ENCODE measurements around the gene LHFPL3. TPM values are rescaled to one million over a fixed set of nuclear protein-coding genes. Genes with fewer than 3 reads are reported as not detected.

Gene LHFPL3
- polyA plus RNA-seq, 1 experiment, result not detected

GRCh38 chr7:104640506-104640905 is 312.1 kb downstream of the LHFPL3 start:
- H3K27me3 ChIP-seq (ENCODE audit: control insufficient read depth, insufficient read depth, low read length), result no peaks in the 10 kb centered on the region
- H3K4me3 ChIP-seq (ENCODE audit: low read depth, low read length), result no peak overlapping the region
- CTCF ChIA-PET, result no interaction called here
- no peaks in the 10 kb centered on the region for H3K36me3 ChIP-seq (ENCODE audit: control insufficient read depth, insufficient read depth, low read length)
- POLR2A ChIA-PET, result no interaction called here
- DNase-seq (ENCODE audit: low read depth), result no peak
- no peak for TF ChIP-seq CTCF (IDR thresholded peaks at IDR 0.05; ENCODE audit: insufficient read depth, low read depth, low read length)

GRCh38 chr7:104642560-104642959 is 314.2 kb downstream of the LHFPL3 start:
- Histone ChIP-seq H3K27me3 (ENCODE audit: control insufficient read depth, insufficient read depth, low read length) (no peaks in the 10 kb centered on the region), H3K4me3 (ENCODE audit: low read depth, low read length) (no peak overlapping the region), H3K36me3 (ENCODE audit: control insufficient read depth, insufficient read depth, low read length) (no peaks in the 10 kb centered on the region)
- ChIA-PET POLR2A (no interaction called here), CTCF (interaction anchor here (1.0 to 2.5 kb wide), 4 partner anchors 13 to 276 kb away, joined by 4 to 18 read pairs (median 8); no protein-coding TSS in a partner anchor)
- DNase-seq (ENCODE audit: low read depth), result no peak
- TF ChIP-seq CTCF (IDR thresholded peaks at IDR 0.05; ENCODE audit: insufficient read depth, low read depth, low read length), result no peak

DNA sequence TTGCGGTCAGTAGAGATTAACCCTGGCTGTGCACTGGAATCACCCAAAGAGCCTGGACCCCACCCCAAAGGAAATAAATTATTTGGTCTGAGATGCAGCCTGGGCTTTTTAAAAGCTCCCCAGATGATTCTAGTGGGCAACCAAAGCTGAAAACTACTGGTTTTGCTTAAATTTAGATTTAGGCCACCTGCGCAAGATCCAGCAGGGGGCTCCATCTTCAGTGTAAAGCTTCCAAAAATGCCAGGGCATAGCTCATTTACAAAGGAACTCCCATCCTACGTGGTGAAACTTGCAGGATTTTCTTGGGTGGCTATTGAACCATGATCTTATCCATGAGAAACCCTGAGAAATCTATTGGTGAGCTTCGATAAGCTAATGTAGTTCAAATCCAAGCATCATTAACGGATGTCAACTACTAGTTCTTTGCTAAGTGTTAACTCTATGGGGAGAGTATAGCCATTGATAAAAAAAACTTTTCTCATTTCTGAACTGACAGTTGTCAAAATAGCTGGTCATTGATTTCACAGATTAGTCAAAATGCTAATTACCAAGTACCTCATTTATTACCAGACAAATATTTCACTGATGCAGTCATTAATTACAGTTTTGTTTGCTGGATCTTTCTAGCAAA is 315.3 kb downstream of the LHFPL3 start:
- no peaks in the 10 kb centered on the region for H3K27me3 ChIP-seq (ENCODE audit: control insufficient read depth, insufficient read depth, low read length)
- CTCF ChIA-PET, result interaction anchor here (0.8 to 2.5 kb wide), 8 partner anchors 9 to 275 kb away, joined by 3 to 18 read pairs (median 4); no protein-coding TSS in a partner anchor
- DNase-seq (ENCODE audit: low read depth), result no peak
- no peak overlapping the region for H3K4me3 ChIP-seq (ENCODE audit: low read depth, low read length)
- peak; percentile 53 for TF ChIP-seq CTCF (IDR thresholded peaks at IDR 0.05; ENCODE audit: insufficient read depth, low read depth, low read length)
- POLR2A ChIA-PET, result no interaction called here
- H3K36me3 ChIP-seq (ENCODE audit: control insufficient read depth, insufficient read depth, low read length), result no peaks in the 10 kb centered on the region

GRCh38 chr7:104650991-104651640 is 322.7 kb downstream of the LHFPL3 start:
- DNase-seq (ENCODE audit: low read depth), result no peak
- no peak for TF ChIP-seq CTCF (IDR thresholded peaks at IDR 0.05; ENCODE audit: insufficient read depth, low read depth, low read length)
- H3K4me3 ChIP-seq (ENCODE audit: low read depth, low read length), result no peak overlapping the region
- no peaks in the 10 kb centered on the region for H3K36me3 ChIP-seq (ENCODE audit: control insufficient read depth, insufficient read depth, low read length)
- POLR2A ChIA-PET, result no interaction called here
- H3K27me3 ChIP-seq (ENCODE audit: control insufficient read depth, insufficient read depth, low read length), result no peaks in the 10 kb centered on the region
- CTCF ChIA-PET, result no interaction called here

DNA sequence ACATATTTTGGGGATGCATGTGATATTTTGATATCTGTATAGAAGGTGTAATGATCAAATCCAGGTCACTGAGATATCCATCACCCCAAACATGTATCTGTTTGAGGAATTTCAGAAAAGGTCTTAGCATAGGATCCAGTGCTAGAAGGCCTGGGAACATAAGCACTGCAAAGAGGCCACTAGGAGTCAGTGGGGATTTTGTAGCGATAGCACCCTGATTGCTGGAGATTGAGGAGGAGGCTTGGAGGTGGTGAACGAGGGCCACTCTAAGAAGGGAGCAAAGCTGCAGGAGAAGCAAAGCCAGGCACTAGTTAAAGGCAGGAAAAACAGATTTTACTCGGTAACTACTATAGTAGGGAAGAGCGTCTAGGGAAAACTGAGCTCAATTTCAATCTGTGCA is 324.0 kb downstream of the LHFPL3 start:
- Histone ChIP-seq H3K36me3 (ENCODE audit: control insufficient read depth, insufficient read depth, low read length) (no peaks in the 10 kb centered on the region), H3K4me3 (ENCODE audit: low read depth, low read length) (no peak overlapping the region), H3K27me3 (ENCODE audit: control insufficient read depth, insufficient read depth, low read length) (no peaks in the 10 kb centered on the region)
- CTCF ChIA-PET, result interaction anchor here (1.0 kb wide), 1 partner anchor 9 kb away, joined by 4 read pairs; no protein-coding TSS in a partner anchor
- TF ChIP-seq CTCF (IDR thresholded peaks at IDR 0.05; ENCODE audit: insufficient read depth, low read depth, low read length), result no peak
- DNase-seq (ENCODE audit: low read depth), result no peak
- POLR2A ChIA-PET, result no interaction called here
